SK-N-SH (cell line): ENCODE data around the gene ISX. TPM values are rescaled to one million over a fixed set of nuclear protein-coding genes. Genes with fewer than 3 reads are reported as not detected.

ENCODE experiments used
- CTCF ChIA-PET: fragments of 300-600, 350-600 bp; formaldehyde crosslinking; extraction: SDS; loops from one replicate; lab custom pipeline; 2021; lab: Yijun Ruan, JAX
- POLR2A ChIA-PET: fragments of 350-600 bp; sonication (Branson Sonifier 250); formaldehyde crosslinking; extraction: SDS; loops from one replicate; lab custom pipeline; 2020; ENCODE audit warnings: antibody characterized with exemption, inconsistent platforms; lab: Yijun Ruan, JAX
- DNase-seq: peaks from one replicate; pipeline ENCODE4 v3.0.0; 2012
- H2AFZ ChIP-seq: fragments of 200-600 bp; sonication (generic); 2 replicates; pipeline ENCODE4 v1.8.1; 2016; ENCODE audit warnings: antibody characterized with exemption, mild to moderate bottlenecking, low read depth
- H3F3A ChIP-seq: fragments of 200-600 bp; sonication (generic); replicated peaks from 2 replicates; pipeline ENCODE3; 2016; ENCODE audit warnings: antibody characterized with exemption, mild to moderate bottlenecking; ENCODE audit not compliant: insufficient read depth
- H3K27ac ChIP-seq, 2 experiments: fragments of 200-500 bp in 1 of 2; fragments of 200-600 bp in 1 of 2; sonication (Bioruptor generic) in 1 of 2; sonication (generic), shearing (Covaris generic) in 1 of 2; 2 replicates each; pipeline versions ENCODE4 v1.5.1 to v1.6.1; 2014 to 2016; ENCODE audit warnings: low read depth in 2 of 2, inconsistent platforms in 1 of 2, low read length in 1 of 2, mild to moderate bottlenecking in 1 of 2, mixed read lengths in 1 of 2
- H3K27me3 ChIP-seq: fragments of 200-600 bp; sonication (generic), shearing (Covaris generic); 2 replicates; pipeline ENCODE4 v1.6.1; 2016; ENCODE audit warnings: mixed run types; ENCODE audit not compliant: insufficient read depth
- H3K36me3 ChIP-seq, 2 experiments: fragments of 200-500 bp in 1 of 2; fragments of 200-600 bp in 1 of 2; sonication (Bioruptor generic) in 1 of 2; sonication (generic) in 1 of 2; replicated peaks in 1 of 2; 2 replicates each; pipeline versions ENCODE3 to v1.5.1; 2014 to 2016; ENCODE audit warnings: low read length in 1 of 2, mild to moderate bottlenecking in 1 of 2; ENCODE audit not compliant: insufficient read depth in 2 of 2, control insufficient read depth in 1 of 2
- H3K4me1 ChIP-seq, 2 experiments: fragments of 200-500 bp in 1 of 2; fragments of 200-600 bp in 1 of 2; sonication (Bioruptor generic) in 1 of 2; sonication (generic), shearing (Covaris generic) in 1 of 2; 2 replicates each; pipeline versions ENCODE4 v1.5.1 to v1.6.1; 2014 to 2016; ENCODE audit warnings: low read depth in 1 of 2, low read length in 1 of 2, mixed run types in 1 of 2; ENCODE audit not compliant: insufficient read depth in 2 of 2, control insufficient read depth in 1 of 2
- H3K4me2 ChIP-seq: fragments of 200-600 bp; sonication (generic), shearing (Covaris generic); 2 replicates; pipeline ENCODE4 v1.6.1; 2017; ENCODE audit warnings: mixed run types
- H3K4me3 ChIP-seq, 2 experiments: fragments of 200-500 bp in 1 of 2; fragments of 200-600 bp in 1 of 2; sonication (Bioruptor generic) in 1 of 2; sonication (generic), shearing (Covaris generic) in 1 of 2; 2 replicates each; pipeline versions ENCODE4 v1.5.1 to v1.8.1; 2014 to 2016; ENCODE audit warnings: low read depth in 2 of 2, inconsistent platforms in 1 of 2, low read length in 1 of 2, mild to moderate bottlenecking in 1 of 2, mixed read lengths in 1 of 2, moderate library complexity in 1 of 2
- H3K79me2 ChIP-seq: fragments of 200-600 bp; sonication (generic); 2 replicates; pipeline ENCODE4 v1.8.1; 2017; ENCODE audit warnings: mild to moderate bottlenecking; ENCODE audit not compliant: insufficient read depth
- H3K9ac ChIP-seq: fragments of 200-600 bp; sonication (generic); 2 replicates; pipeline ENCODE4 v1.6.1; 2017; ENCODE audit warnings: mixed run types
- H3K9me2 ChIP-seq: fragments of 200-600 bp; sonication (generic); 2 replicates; pipeline ENCODE4 v1.6.1; 2017; ENCODE audit warnings: mixed run types
- H3K9me3 ChIP-seq: fragments of 200-600 bp; sonication (generic); 2 replicates; pipeline ENCODE4 v1.6.1; 2017; ENCODE audit warnings: mixed run types, mild to moderate bottlenecking, moderate library complexity
- H4K20me1 ChIP-seq: fragments of 200-600 bp; sonication (generic); 2 replicates; pipeline ENCODE4 v1.6.1; 2017; ENCODE audit warnings: mild to moderate bottlenecking, mixed run types; ENCODE audit not compliant: insufficient read depth
- CHD2 ChIP-seq: fragments of 150-350 bp; IDR thresholded peaks from 2 replicates; pipeline ENCODE4 v1.6.1; 2018; ENCODE audit warnings: low read length; ENCODE audit not compliant: partially characterized antibody
- ELF1 ChIP-seq: IDR thresholded peaks from 2 replicates; pipeline ENCODE4 v1.4.0; 2012
- FOXJ3 ChIP-seq: sonication (generic); formaldehyde crosslinking; IDR thresholded peaks from 2 replicates; pipeline ENCODE4 v1.5.1; 2020; ENCODE audit warnings: mild to moderate bottlenecking, missing genetic modification reagents
- GATA2 ChIP-seq: sonication (generic); formaldehyde crosslinking; IDR thresholded peaks from 2 replicates; pipeline ENCODE4 v1.5.0; 2020; ENCODE audit warnings: mild to moderate bottlenecking, missing genetic modification reagents
- JUND ChIP-seq: IDR thresholded peaks from 2 replicates; pipeline ENCODE4 v1.4.0; 2012
- MEF2A ChIP-seq: IDR thresholded peaks from 2 replicates; pipeline ENCODE4 v1.4.0; 2012; ENCODE audit warnings: low read depth, borderline replicate concordance
- MXI1 ChIP-seq: IDR thresholded peaks from 2 replicates; pipeline ENCODE4 v1.6.1; 2012; ENCODE audit warnings: mild to moderate bottlenecking, low read depth, low read length, improper control_type of control experiment
- RAD21 ChIP-seq: IDR thresholded peaks from 2 replicates; pipeline ENCODE4 v1.6.1; 2012; ENCODE audit warnings: mild to moderate bottlenecking, low read length
- RCOR1 ChIP-seq: fragments of 150-350 bp; IDR thresholded peaks from 2 replicates; pipeline ENCODE4 v1.6.1; 2017; ENCODE audit warnings: antibody characterized with exemption, low read length
- RFX5 ChIP-seq: IDR thresholded peaks from 2 replicates; pipeline ENCODE4 v1.6.1; 2012; ENCODE audit warnings: mild to moderate bottlenecking, improper control_type of control experiment, low read length
- RXRA ChIP-seq: IDR thresholded peaks from 2 replicates; pipeline ENCODE4 v1.4.0; 2012; ENCODE audit warnings: low read depth, mild to moderate bottlenecking, borderline replicate concordance
- SMC3 ChIP-seq: IDR thresholded peaks from 2 replicates; pipeline ENCODE4 v1.6.1; 2012; ENCODE audit warnings: low read depth, low read length, improper control_type of control experiment
- TCF12 ChIP-seq: IDR thresholded peaks from 2 replicates; pipeline ENCODE4 v1.4.0; 2012
- TEAD4 ChIP-seq: IDR thresholded peaks from 2 replicates; pipeline ENCODE4 v1.4.0; 2012; ENCODE audit warnings: mild to moderate bottlenecking, borderline replicate concordance; ENCODE audit not compliant: insufficient read depth
- whole genome bisulfite sequencing: methylation state at CpG from one replicate; pipeline ENCODE4 v1.1.6; 2017; ENCODE audit warnings: low lambda C conversion rate; 5-methylcytosine and 5-hydroxymethylcytosine counted together
- polyA plus RNA-seq, 3 experiments: library from polyadenylated mRNA; depleted of rRNA; stranded (reverse); fragments of >200 nt; gene quantifications; 2 replicates each; pipeline ENCODE4 v1.2.3, GENCODE V29; 2012
- TF ChIP-seq, protein P1 (sequence below): IDR thresholded peaks from 2 replicates; pipeline ENCODE4 v1.4.0; 2012; ENCODE audit warnings: low read depth, borderline replicate concordance
- TF ChIP-seq, protein P2 (sequence below): IDR thresholded peaks from 2 replicates; pipeline ENCODE4 v1.4.0; 2012; ENCODE audit warnings: low read depth, borderline replicate concordance
- TF ChIP-seq, protein P3 (sequence below): IDR thresholded peaks from 2 replicates; pipeline ENCODE4; 2012
- TF ChIP-seq, protein P4 (sequence below): fragments of 200-600 bp; sonication (generic); IDR thresholded peaks from 2 replicates; pipeline ENCODE4 v1.6.1; 2017; ENCODE audit warnings: antibody characterized with exemption, mild to moderate bottlenecking, moderate library complexity
- TF ChIP-seq, protein P5 (sequence below): IDR thresholded peaks from 2 replicates; pipeline ENCODE4 v1.6.1; 2012; ENCODE audit warnings: mild to moderate bottlenecking, low read depth, low read length, moderate library complexity

ISX gene
- polyA plus RNA-seq, 1 of the 3 experiments (the other 2 are of a cell fraction) = not detected

DNA sequence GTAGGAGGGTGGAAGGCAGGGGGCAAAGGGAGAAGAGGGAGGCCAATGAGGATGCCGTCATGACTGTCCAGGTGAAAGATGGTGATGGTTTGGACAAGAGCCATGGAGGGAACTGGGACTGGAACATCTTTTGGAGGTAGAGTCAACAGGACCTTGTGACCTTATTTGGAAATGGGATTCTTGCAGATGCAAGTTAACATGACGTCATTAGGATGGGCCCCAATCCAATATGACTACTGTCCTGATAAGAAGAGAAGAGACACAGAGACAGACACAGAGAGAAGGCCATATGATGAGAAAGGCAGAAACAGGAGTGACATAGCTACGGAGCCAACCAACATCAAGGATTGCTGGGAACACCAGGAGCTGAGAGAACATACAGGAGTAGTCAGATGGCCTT is 31.0 kb upstream of the ISX start (continued):
- TF ChIP-seq, protein P1, sequence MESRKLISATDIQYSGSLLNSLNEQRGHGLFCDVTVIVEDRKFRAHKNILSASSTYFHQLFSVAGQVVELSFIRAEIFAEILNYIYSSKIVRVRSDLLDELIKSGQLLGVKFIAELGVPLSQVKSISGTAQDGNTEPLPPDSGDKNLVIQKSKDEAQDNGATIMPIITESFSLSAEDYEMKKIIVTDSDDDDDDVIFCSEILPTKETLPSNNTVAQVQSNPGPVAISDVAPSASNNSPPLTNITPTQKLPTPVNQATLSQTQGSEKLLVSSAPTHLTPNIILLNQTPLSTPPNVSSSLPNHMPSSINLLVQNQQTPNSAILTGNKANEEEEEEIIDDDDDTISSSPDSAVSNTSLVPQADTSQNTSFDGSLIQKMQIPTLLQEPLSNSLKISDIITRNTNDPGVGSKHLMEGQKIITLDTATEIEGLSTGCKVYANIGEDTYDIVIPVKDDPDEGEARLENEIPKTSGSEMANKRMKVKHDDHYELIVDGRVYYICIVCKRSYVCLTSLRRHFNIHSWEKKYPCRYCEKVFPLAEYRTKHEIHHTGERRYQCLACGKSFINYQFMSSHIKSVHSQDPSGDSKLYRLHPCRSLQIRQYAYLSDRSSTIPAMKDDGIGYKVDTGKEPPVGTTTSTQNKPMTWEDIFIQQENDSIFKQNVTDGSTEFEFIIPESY = no peak
- TF ChIP-seq TCF12 (no peak), GATA2 (no peak), RCOR1 (no peak), ELF1 (no peak), FOXJ3 (CRISPR knock-in tag) (no peak), JUND (no peak), RFX5 (no peak)

DNA sequence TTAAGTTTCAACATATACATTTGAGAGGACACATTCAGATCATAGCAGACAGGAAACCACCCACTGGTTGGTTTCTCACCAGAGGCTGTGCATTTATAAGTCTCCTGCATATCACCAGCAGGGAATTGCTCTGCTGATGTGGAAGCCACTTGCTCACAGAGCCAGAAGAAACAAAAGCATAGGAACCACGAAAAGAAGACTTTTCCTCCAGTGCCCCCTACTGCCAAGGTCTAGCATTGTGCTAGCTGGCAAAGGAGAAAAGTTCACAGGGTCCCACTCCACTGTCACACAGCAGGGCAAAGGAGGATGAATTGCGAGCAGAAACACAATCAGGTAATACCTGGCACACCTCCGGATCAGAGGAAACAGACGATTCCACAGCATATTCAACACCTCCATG is 28.9 kb upstream of the ISX start:
- TF ChIP-seq RXRA (no peak), TEAD4 (no peak), MXI1 (no peak), CHD2 (no peak), MEF2A (no peak), RAD21 (peak; percentile 28; the same call in 1 of the 2 replicates), JUND (no peak), SMC3 (no peak)
- TF ChIP-seq, protein P2, sequence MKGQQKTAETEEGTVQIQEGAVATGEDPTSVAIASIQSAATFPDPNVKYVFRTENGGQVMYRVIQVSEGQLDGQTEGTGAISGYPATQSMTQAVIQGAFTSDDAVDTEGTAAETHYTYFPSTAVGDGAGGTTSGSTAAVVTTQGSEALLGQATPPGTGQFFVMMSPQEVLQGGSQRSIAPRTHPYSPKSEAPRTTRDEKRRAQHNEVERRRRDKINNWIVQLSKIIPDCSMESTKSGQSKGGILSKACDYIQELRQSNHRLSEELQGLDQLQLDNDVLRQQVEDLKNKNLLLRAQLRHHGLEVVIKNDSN = no peak
- TF ChIP-seq, protein P3, sequence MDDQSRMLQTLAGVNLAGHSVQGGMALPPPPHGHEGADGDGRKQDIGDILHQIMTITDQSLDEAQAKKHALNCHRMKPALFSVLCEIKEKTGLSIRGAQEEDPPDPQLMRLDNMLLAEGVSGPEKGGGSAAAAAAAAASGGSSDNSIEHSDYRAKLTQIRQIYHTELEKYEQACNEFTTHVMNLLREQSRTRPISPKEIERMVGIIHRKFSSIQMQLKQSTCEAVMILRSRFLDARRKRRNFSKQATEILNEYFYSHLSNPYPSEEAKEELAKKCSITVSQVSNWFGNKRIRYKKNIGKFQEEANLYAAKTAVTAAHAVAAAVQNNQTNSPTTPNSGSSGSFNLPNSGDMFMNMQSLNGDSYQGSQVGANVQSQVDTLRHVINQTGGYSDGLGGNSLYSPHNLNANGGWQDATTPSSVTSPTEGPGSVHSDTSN = no peak
- TF ChIP-seq, protein P4, sequence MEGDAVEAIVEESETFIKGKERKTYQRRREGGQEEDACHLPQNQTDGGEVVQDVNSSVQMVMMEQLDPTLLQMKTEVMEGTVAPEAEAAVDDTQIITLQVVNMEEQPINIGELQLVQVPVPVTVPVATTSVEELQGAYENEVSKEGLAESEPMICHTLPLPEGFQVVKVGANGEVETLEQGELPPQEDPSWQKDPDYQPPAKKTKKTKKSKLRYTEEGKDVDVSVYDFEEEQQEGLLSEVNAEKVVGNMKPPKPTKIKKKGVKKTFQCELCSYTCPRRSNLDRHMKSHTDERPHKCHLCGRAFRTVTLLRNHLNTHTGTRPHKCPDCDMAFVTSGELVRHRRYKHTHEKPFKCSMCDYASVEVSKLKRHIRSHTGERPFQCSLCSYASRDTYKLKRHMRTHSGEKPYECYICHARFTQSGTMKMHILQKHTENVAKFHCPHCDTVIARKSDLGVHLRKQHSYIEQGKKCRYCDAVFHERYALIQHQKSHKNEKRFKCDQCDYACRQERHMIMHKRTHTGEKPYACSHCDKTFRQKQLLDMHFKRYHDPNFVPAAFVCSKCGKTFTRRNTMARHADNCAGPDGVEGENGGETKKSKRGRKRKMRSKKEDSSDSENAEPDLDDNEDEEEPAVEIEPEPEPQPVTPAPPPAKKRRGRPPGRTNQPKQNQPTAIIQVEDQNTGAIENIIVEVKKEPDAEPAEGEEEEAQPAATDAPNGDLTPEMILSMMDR = peak; percentile 33
- TF ChIP-seq, protein P5, sequence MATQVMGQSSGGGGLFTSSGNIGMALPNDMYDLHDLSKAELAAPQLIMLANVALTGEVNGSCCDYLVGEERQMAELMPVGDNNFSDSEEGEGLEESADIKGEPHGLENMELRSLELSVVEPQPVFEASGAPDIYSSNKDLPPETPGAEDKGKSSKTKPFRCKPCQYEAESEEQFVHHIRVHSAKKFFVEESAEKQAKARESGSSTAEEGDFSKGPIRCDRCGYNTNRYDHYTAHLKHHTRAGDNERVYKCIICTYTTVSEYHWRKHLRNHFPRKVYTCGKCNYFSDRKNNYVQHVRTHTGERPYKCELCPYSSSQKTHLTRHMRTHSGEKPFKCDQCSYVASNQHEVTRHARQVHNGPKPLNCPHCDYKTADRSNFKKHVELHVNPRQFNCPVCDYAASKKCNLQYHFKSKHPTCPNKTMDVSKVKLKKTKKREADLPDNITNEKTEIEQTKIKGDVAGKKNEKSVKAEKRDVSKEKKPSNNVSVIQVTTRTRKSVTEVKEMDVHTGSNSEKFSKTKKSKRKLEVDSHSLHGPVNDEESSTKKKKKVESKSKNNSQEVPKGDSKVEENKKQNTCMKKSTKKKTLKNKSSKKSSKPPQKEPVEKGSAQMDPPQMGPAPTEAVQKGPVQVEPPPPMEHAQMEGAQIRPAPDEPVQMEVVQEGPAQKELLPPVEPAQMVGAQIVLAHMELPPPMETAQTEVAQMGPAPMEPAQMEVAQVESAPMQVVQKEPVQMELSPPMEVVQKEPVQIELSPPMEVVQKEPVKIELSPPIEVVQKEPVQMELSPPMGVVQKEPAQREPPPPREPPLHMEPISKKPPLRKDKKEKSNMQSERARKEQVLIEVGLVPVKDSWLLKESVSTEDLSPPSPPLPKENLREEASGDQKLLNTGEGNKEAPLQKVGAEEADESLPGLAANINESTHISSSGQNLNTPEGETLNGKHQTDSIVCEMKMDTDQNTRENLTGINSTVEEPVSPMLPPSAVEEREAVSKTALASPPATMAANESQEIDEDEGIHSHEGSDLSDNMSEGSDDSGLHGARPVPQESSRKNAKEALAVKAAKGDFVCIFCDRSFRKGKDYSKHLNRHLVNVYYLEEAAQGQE = no peak
- no peak for DNase-seq
- no peak overlapping the region for H3K4me3 ChIP-seq
- ChIA-PET CTCF (interaction anchor here (5.5 kb wide), 1 partner anchor 13 kb away, joined by 32 read pairs; no protein-coding TSS in a partner anchor), POLR2A (no interaction called here)
- no peaks in the 10 kb centered on the region for H3K79me2 ChIP-seq
- WGBS = 2% methylated on average over 4 of the region's 4 CpGs
- no peaks in the 10 kb centered on the region for H3K27me3 ChIP-seq
- H3K9ac ChIP-seq = no peak overlapping the region
- no peaks in the 10 kb centered on the region for H3K9me3 ChIP-seq
- peaks cover 0 to 4% of the 10 kb centered on the region in 2 experiments; a peak in 1 of 4 replicates for H3K4me1 ChIP-seq
- no peaks in the 10 kb centered on the region for H3K9me2 ChIP-seq
- no peak overlapping the region for H3K27ac ChIP-seq
- no peaks in the 10 kb centered on the region for H4K20me1 ChIP-seq
- H2AFZ ChIP-seq = no peak overlapping the region
- no peaks in the 10 kb centered on the region for H3K36me3 ChIP-seq
- H3K4me2 ChIP-seq = no peak overlapping the region
- H3F3A ChIP-seq = no peaks in the 10 kb centered on the region
